ENCODE results near the gene FRAS1.
"Not testable (repeated sequence)": the region's sequence is repeated elsewhere in the genome, so short reads cannot be mapped to it uniquely, and the experiment has no call there.

Gene FRAS1

GRCh38 chr4:78320349-78320935 is 263.3 kb downstream of the FRAS1 start:
- no peak for FAIRE-seq

GRCh38 chr4:78322032-78322431 is 264.9 kb downstream of the FRAS1 start:
- FAIRE-seq (no peak), DNase-seq (ENCODE audit: low spot score) (no peak)

More at GRCh38 chr4:78320349-78320935, 263.3 kb downstream of the FRAS1 start:
- no peak for DNase-seq (ENCODE audit: low spot score)

DNA sequence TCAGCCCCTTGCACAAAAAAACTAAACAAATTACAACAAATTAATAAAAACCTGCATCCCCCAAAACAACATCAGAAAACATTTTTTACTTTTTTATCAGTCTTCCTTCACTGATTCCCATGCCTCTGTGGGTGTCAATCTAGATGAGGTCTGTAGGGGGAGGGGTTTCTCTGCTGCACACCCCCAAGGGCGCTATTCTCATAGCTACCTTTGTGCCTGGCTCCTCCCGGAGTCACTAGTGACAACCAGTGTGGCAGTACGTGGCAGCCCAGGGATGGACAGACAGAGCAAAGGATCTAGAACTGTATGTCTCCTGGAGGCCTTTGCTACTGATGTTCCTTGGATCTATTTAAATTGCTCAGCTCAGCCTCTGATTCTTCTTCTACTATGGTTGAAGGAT is 266.3 kb downstream of the FRAS1 start:
- FAIRE-seq (no peak), DNase-seq (ENCODE audit: low spot score) (no peak)

DNA sequence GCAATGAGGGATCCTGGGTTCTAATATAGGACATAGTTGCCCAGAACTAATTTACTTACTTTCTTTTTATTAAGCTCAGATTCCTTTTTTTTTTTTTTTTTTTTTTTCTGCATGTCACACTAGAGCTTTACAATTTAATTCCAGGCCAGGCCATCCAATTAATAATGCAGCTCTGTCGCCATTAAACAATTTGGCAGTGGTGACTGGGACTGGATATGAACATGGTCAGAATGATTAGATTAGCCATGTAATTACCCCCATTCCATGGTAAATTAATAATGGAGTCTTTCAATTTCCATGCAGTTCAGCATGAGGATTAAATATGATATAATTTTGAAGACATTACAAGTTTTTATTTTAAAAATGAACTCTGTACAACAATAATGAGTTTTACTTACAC is 267.5 kb downstream of the FRAS1 start:
- no peak for DNase-seq (ENCODE audit: low spot score)
- FAIRE-seq, result no peak

DNA sequence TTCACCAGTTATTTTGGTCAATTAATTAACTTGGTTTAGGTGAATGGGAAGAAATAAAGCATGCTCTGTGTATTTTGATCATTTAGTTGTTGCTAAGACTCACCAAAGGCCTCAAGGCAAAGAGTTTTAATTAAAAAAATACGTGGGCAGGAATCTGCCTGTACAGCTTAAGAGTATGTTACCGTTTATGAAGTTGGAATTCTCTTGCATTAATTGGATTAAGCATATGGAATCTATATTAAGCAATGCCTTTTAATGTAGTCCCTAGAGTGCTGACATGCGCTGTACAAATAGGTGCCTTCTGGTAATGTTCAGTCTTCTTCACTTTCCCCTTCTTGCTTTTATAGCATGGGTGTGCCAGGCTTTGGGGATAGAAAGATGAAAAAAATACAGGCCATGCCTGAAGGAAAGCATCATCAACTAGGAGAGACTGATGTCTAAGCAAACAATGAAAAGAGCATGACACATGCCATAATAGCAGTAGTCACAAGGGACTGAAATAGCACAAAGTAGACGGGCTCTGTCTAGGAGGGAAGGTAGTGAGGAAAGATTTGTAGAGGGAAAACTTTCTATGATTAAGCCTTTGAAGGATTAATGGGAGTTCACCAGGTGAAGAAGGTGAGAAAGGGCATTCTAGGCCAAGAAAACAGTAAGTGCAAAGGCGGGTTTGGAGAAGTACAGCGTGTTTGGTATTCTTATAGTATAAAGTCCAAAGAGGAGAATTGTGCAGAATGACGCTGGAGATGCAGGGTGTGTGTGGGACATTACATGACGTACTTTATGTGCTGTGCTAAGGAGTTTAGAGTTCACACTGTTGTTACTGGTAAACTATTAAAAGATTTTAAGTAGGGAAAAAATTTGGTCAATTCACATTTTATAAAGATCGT is 268.4 kb downstream of the FRAS1 start:
- DNase-seq (ENCODE audit: low spot score), result no peak
- no peak for FAIRE-seq

GRCh38 chr4:78328591-78328990 is 271.5 kb downstream of the FRAS1 start:
- DNase-seq (ENCODE audit: low spot score); FAIRE-seq: not testable (repeated sequence)

DNA sequence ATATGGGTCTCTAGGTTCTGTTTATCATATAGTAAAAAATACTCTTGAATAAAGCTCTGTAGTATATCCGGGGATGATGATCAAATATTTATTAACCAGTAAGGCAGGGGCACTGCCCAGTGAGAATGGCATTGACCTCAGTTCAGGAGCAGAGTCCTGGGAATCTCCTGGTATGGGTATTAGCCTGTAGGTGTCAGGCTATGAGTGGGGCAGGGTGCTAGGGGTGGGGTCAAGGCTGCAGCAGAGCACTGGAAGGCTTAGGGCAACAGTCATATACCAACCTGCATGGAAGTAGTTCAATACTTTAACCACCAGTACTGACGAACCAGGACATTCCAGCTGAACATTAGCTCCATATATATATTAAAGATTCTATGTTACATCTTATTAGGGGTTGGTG is 274.1 kb downstream of the FRAS1 start:
- FAIRE-seq, result no peak
- no peak for DNase-seq (ENCODE audit: low spot score)

DNA sequence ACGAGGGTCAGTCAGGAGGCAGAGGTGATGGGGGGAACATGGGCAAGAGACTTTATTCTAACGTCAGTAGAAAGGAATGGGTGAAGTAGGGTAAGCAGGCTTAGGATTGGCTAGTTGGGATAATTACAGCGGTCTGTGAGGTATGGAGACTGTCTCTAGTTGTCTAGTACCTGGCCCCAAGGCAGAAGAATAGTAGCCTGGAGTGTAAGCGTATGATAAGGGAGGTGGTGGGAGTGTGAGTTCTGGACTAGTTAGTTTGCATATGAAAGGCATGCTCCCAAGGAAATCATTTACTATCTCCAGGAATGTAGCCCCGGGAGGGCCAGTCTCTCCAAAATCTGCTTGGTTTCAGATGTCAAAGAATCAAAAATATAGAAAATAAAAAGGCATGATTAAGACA is 274.8 kb downstream of the FRAS1 start:
- FAIRE-seq (no peak), DNase-seq (ENCODE audit: low spot score) (no peak)

DNA sequence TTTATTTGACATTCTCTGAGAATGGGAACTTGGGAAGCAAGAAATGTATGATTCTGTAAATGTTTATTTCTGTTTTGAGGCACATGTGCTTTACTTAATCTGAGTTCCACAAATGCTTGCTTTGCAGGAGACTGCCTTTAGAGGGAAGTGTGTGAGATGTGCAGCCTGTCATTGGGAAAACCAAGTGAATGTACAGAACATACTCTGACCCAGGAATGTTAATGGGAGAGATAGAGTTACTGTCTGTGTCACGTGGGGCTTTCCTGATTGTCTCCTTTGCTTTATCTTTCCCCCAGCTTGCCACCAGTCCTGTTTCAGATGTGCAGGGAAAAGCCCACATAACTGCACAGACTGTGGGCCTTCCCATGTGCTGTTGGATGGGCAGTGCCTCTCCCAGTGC is 275.9 kb downstream of the FRAS1 start:
- DNase-seq (ENCODE audit: low spot score), result no peak
- FAIRE-seq, result no peak

GRCh38 chr4:78336093-78336943 is 279.2 kb downstream of the FRAS1 start:
- no peak for FAIRE-seq
- no peak for DNase-seq (ENCODE audit: low spot score)

GRCh38 chr4:78337244-78338020 is 280.3 kb downstream of the FRAS1 start:
- FAIRE-seq, result no peak
- DNase-seq (ENCODE audit: low spot score), result no peak

DNA sequence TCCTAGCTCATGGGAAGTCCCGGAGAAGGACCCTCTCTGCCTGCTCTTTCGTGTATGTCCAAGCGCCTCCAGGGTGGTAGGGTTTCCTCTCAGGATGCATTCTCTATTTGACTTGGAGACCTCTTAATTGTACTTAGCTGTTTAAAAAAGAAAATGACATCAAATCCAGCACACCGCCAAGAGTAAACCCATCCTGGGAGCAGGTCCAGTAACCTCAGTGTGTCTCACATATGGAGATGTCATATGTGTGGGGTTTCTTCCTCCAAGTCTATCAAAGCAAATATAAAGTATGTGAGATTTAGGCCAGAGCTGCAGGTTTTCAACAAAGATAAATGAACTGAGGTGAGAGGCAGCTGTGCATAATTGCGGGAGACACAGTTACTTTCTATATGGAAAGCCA is 285.0 kb downstream of the FRAS1 start:
- DNase-seq (ENCODE audit: low spot score) (no peak), FAIRE-seq (no peak)

DNA sequence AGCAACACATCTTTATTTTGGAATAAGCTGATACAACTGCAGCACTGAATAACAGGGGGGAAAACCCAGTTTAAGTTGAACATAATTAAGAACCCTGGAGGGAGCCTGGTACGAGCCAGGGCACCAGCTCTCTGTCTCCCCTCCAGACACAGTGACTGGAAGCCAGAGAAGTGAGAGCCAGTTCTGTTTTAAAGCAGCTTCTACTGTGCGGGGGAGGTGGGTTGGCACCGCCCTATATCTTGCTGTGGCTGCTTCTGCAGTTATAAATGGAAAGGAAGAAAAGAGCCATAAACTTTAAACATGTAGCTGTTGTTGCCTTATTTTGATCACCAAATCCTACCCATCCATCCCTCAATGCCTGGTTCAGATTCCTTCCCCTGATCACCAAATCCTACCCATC is 286.6 kb downstream of the FRAS1 start:
- no peak for DNase-seq (ENCODE audit: low spot score)
- FAIRE-seq, result no peak

GRCh38 chr4:78345237-78345636 is 288.1 kb downstream of the FRAS1 start:
- DNase-seq (ENCODE audit: low spot score) (no peak), FAIRE-seq (no peak)

DNA sequence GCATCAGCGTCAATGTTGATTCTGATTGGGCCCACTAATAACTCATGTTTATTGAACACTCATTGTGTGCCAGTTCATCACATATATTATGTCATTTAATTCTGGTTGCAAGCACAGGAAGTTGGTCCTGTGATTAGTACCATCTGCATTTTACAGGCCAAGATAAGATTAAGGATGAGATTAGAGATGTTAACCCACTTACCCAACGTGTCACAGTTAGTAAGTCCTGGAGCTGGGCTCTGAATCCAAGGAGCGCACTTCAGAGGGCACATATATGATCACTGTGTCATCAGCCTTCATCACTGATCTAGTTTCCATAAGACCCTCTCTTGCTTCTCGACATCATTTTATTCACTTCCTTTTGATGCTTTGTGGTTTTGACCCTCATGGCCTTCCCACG is 289.1 kb downstream of the FRAS1 start:
- DNase-seq (ENCODE audit: low spot score) (no peak), FAIRE-seq (no peak)

GRCh38 chr4:78347527-78347926 is 290.4 kb downstream of the FRAS1 start:
- no peak for FAIRE-seq
- DNase-seq (ENCODE audit: low spot score), result no peak

DNA sequence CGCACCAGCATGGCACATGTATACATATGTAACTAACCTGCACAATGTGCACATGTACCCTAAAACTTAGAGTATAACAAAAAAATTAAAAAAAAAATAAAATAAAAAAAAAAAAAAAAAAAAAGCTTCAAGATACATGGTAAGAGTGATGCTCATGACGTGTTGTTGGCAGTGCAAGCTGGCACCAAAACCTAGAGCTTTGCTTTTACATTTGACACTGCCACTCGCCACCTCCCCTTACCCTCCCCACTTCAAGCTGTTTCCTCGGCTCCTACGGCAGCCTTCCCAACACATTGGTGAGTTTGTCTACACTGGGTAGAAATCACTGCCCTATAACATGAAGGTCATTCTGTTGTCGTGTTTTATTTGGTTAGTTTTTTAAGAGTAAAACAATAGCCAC is 296.8 kb downstream of the FRAS1 start:
- DNase-seq (ENCODE audit: low spot score) (no peak), FAIRE-seq (no peak)

DNA sequence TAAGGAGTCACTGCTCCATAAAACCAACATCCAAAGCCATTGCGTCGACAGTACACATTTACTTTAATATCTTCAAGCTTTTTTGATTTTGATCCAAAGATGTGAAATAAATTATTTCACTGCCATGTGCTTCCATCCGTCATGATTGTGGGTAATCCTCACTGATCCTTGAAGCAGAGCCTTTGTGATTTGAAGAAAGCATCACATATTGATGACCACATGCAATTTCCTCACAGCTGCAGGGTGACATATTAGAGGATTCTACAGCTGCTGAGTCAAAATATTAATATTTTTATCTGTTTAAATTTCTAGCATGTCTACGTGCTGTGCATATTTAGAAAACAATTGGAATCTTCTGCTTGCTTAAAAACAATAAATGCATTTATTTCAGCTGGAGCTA is 297.7 kb downstream of the FRAS1 start:
- DNase-seq (ENCODE audit: low spot score), result no peak
- FAIRE-seq, result no peak

GRCh38 chr4:78355306-78355705 is 298.2 kb downstream of the FRAS1 start:
- no peak for DNase-seq (ENCODE audit: low spot score)
- no peak for FAIRE-seq

- DNase-seq (ENCODE audit: low spot score) (no peak), FAIRE-seq (no peak)
Measured at GRCh38 chr4:78356251-78356786, 299.2 kb downstream of the FRAS1 start.

DNA sequence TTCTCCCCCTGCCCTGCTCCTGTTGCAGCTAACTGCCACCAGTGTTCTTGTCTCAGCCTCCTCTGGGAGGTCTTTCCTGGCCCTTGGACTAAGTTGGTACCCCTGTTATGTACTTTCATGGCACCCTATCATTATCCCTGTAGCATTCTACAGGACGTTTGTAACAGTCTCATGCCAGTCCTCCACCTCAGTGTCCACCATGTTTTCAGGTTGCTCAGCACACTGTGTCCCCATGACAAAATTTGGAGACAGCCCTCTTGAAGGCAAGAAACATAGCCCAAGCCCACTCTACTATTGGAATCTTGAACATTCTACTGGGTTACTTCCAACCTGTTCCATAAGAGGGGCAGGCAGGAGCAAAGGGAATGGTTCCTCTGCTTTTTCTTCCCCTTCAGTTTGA is 300.0 kb downstream of the FRAS1 start:
- FAIRE-seq, result no peak
- no peak for DNase-seq (ENCODE audit: low spot score)
